SK-N-SH (cell line): ENCODE results near the gene SRD5A1. TPM values are rescaled to one million over a fixed set of nuclear protein-coding genes. Genes with fewer than 3 reads are reported as not detected.

Experiments used
- CTCF ChIA-PET: fragments of 300-600, 350-600 bp; formaldehyde crosslinking; extraction: SDS; loops from one replicate; lab custom pipeline; 2021; lab: Yijun Ruan, JAX
- POLR2A ChIA-PET: fragments of 350-600 bp; sonication (Branson Sonifier 250); formaldehyde crosslinking; extraction: SDS; loops from one replicate; lab custom pipeline; 2020; ENCODE audit warnings: antibody characterized with exemption, inconsistent platforms; lab: Yijun Ruan, JAX
- DNase-seq: peaks from one replicate; pipeline ENCODE4 v3.0.0; 2012
- H2AFZ ChIP-seq: fragments of 200-600 bp; sonication (generic); 2 replicates; pipeline ENCODE4 v1.8.1; 2016; ENCODE audit warnings: antibody characterized with exemption, mild to moderate bottlenecking, low read depth
- H3F3A ChIP-seq: fragments of 200-600 bp; sonication (generic); replicated peaks from 2 replicates; pipeline ENCODE3; 2016; ENCODE audit warnings: antibody characterized with exemption, mild to moderate bottlenecking; ENCODE audit not compliant: insufficient read depth
- H3K27ac ChIP-seq, 2 experiments: fragments of 200-500 bp in 1 of 2; fragments of 200-600 bp in 1 of 2; sonication (Bioruptor generic) in 1 of 2; sonication (generic), shearing (Covaris generic) in 1 of 2; 2 replicates each; pipeline versions ENCODE4 v1.5.1 to v1.6.1; 2014 to 2016; ENCODE audit warnings: low read depth in 2 of 2, inconsistent platforms in 1 of 2, low read length in 1 of 2, mild to moderate bottlenecking in 1 of 2, mixed read lengths in 1 of 2
- H3K27me3 ChIP-seq: fragments of 200-600 bp; sonication (generic), shearing (Covaris generic); 2 replicates; pipeline ENCODE4 v1.6.1; 2016; ENCODE audit warnings: mixed run types; ENCODE audit not compliant: insufficient read depth
- H3K36me3 ChIP-seq, 2 experiments: fragments of 200-500 bp in 1 of 2; fragments of 200-600 bp in 1 of 2; sonication (Bioruptor generic) in 1 of 2; sonication (generic) in 1 of 2; replicated peaks in 1 of 2; 2 replicates each; pipeline versions ENCODE3 to v1.5.1; 2014 to 2016; ENCODE audit warnings: low read length in 1 of 2, mild to moderate bottlenecking in 1 of 2; ENCODE audit not compliant: insufficient read depth in 2 of 2, control insufficient read depth in 1 of 2
- H3K4me1 ChIP-seq, 2 experiments: fragments of 200-500 bp in 1 of 2; fragments of 200-600 bp in 1 of 2; sonication (Bioruptor generic) in 1 of 2; sonication (generic), shearing (Covaris generic) in 1 of 2; 2 replicates each; pipeline versions ENCODE4 v1.5.1 to v1.6.1; 2014 to 2016; ENCODE audit warnings: low read depth in 1 of 2, low read length in 1 of 2, mixed run types in 1 of 2; ENCODE audit not compliant: insufficient read depth in 2 of 2, control insufficient read depth in 1 of 2
- H3K4me2 ChIP-seq: fragments of 200-600 bp; sonication (generic), shearing (Covaris generic); 2 replicates; pipeline ENCODE4 v1.6.1; 2017; ENCODE audit warnings: mixed run types
- H3K4me3 ChIP-seq, 2 experiments: fragments of 200-500 bp in 1 of 2; fragments of 200-600 bp in 1 of 2; sonication (Bioruptor generic) in 1 of 2; sonication (generic), shearing (Covaris generic) in 1 of 2; 2 replicates each; pipeline versions ENCODE4 v1.5.1 to v1.8.1; 2014 to 2016; ENCODE audit warnings: low read depth in 2 of 2, inconsistent platforms in 1 of 2, low read length in 1 of 2, mild to moderate bottlenecking in 1 of 2, mixed read lengths in 1 of 2, moderate library complexity in 1 of 2
- H3K79me2 ChIP-seq: fragments of 200-600 bp; sonication (generic); 2 replicates; pipeline ENCODE4 v1.8.1; 2017; ENCODE audit warnings: mild to moderate bottlenecking; ENCODE audit not compliant: insufficient read depth
- H3K9ac ChIP-seq: fragments of 200-600 bp; sonication (generic); 2 replicates; pipeline ENCODE4 v1.6.1; 2017; ENCODE audit warnings: mixed run types
- H3K9me2 ChIP-seq: fragments of 200-600 bp; sonication (generic); 2 replicates; pipeline ENCODE4 v1.6.1; 2017; ENCODE audit warnings: mixed run types
- H3K9me3 ChIP-seq: fragments of 200-600 bp; sonication (generic); 2 replicates; pipeline ENCODE4 v1.6.1; 2017; ENCODE audit warnings: mixed run types, mild to moderate bottlenecking, moderate library complexity
- H4K20me1 ChIP-seq: fragments of 200-600 bp; sonication (generic); 2 replicates; pipeline ENCODE4 v1.6.1; 2017; ENCODE audit warnings: mild to moderate bottlenecking, mixed run types; ENCODE audit not compliant: insufficient read depth
- CHD2 ChIP-seq: fragments of 150-350 bp; IDR thresholded peaks from 2 replicates; pipeline ENCODE4 v1.6.1; 2018; ENCODE audit warnings: low read length; ENCODE audit not compliant: partially characterized antibody
- CTCF ChIP-seq: fragments of 200-600 bp; sonication (generic); IDR thresholded peaks from 2 replicates; pipeline ENCODE4 v1.6.1; 2017; ENCODE audit warnings: antibody characterized with exemption, mild to moderate bottlenecking, moderate library complexity
- ELF1 ChIP-seq: IDR thresholded peaks from 2 replicates; pipeline ENCODE4 v1.4.0; 2012
- EP300 ChIP-seq, 2 experiments: IDR thresholded peaks; 2 replicates each; pipeline versions ENCODE4 v1.4.0 to v1.6.1; 2012; ENCODE audit warnings: borderline replicate concordance in 1 of 2, low read depth in 1 of 2, low read length in 1 of 2
- GATA2 ChIP-seq: sonication (generic); formaldehyde crosslinking; IDR thresholded peaks from 2 replicates; pipeline ENCODE4 v1.5.0; 2020; ENCODE audit warnings: mild to moderate bottlenecking, missing genetic modification reagents
- JUND ChIP-seq: IDR thresholded peaks from 2 replicates; pipeline ENCODE4 v1.4.0; 2012
- MEF2A ChIP-seq: IDR thresholded peaks from 2 replicates; pipeline ENCODE4 v1.4.0; 2012; ENCODE audit warnings: low read depth, borderline replicate concordance
- MXI1 ChIP-seq: IDR thresholded peaks from 2 replicates; pipeline ENCODE4 v1.6.1; 2012; ENCODE audit warnings: mild to moderate bottlenecking, low read depth, low read length, improper control_type of control experiment
- NRF1 ChIP-seq: IDR thresholded peaks from 2 replicates; pipeline ENCODE4 v1.6.1; 2012; ENCODE audit warnings: low read depth, mild to moderate bottlenecking, low read length
- POLR2AphosphoS5 ChIP-seq: IDR thresholded peaks from 2 replicates; pipeline ENCODE4 v1.6.1; 2012; ENCODE audit warnings: low read depth, low read length
- RAD21 ChIP-seq: IDR thresholded peaks from 2 replicates; pipeline ENCODE4 v1.6.1; 2012; ENCODE audit warnings: mild to moderate bottlenecking, low read length
- RFX5 ChIP-seq: IDR thresholded peaks from 2 replicates; pipeline ENCODE4 v1.6.1; 2012; ENCODE audit warnings: mild to moderate bottlenecking, improper control_type of control experiment, low read length
- RXRA ChIP-seq: IDR thresholded peaks from 2 replicates; pipeline ENCODE4 v1.4.0; 2012; ENCODE audit warnings: low read depth, mild to moderate bottlenecking, borderline replicate concordance
- SIN3A ChIP-seq: IDR thresholded peaks from 2 replicates; pipeline ENCODE4 v1.6.1; 2012; ENCODE audit warnings: low read depth, mild to moderate bottlenecking, low read length, moderate library complexity, borderline replicate concordance
- TAF1 ChIP-seq: IDR thresholded peaks from 2 replicates; pipeline ENCODE4 v1.6.1; 2012; ENCODE audit warnings: low read depth, mild to moderate bottlenecking, low read length, moderate library complexity, borderline replicate concordance
- TCF12 ChIP-seq: IDR thresholded peaks from 2 replicates; pipeline ENCODE4 v1.4.0; 2012
- TEAD4 ChIP-seq: IDR thresholded peaks from 2 replicates; pipeline ENCODE4 v1.4.0; 2012; ENCODE audit warnings: mild to moderate bottlenecking, borderline replicate concordance; ENCODE audit not compliant: insufficient read depth
- USF1 ChIP-seq: IDR thresholded peaks from 2 replicates; pipeline ENCODE4 v1.4.0; 2012; ENCODE audit warnings: low read depth, borderline replicate concordance
- USF2 ChIP-seq: fragments of 150-350 bp; IDR thresholded peaks from 2 replicates; pipeline ENCODE4 v1.6.1; 2017; ENCODE audit warnings: antibody characterized with exemption, low read length, low read depth, borderline replicate concordance
- YY1 ChIP-seq: IDR thresholded peaks from 2 replicates; pipeline ENCODE4 v1.4.0; 2012; ENCODE audit warnings: low read depth, mild to moderate bottlenecking
- ZBTB33 ChIP-seq: IDR thresholded peaks from 2 replicates; pipeline ENCODE4 v1.4.0; 2012; ENCODE audit warnings: low read depth, borderline replicate concordance
- WGBS: methylation state at CpG from one replicate; pipeline ENCODE4 v1.1.6; 2017; ENCODE audit warnings: low lambda C conversion rate; 5-methylcytosine and 5-hydroxymethylcytosine counted together
- polyA plus RNA-seq, 3 experiments: library from polyadenylated mRNA; depleted of rRNA; stranded (reverse); fragments of >200 nt; gene quantifications; 2 replicates each; pipeline ENCODE4 v1.2.3, GENCODE V29; 2012

The SRD5A1 gene
- polyA plus RNA-seq, 1 of the 3 experiments (the other 2 are of a cell fraction) = 24.0 TPM

- TF ChIP-seq USF1 = no peak
- TF ChIP-seq ELF1 = no peak
Observed at GRCh38 chr5:6634306-6634705, 1.1 kb downstream of the SRD5A1 start (continued).

GRCh38 chr5:6634788-6635430 is 1.7 kb downstream of the SRD5A1 start:
- TF ChIP-seq RAD21 = no peak
- no peak for TF ChIP-seq YY1
- no peak for TF ChIP-seq ELF1
- no peak for TF ChIP-seq RFX5
- TF ChIP-seq MXI1 = no peak
- TF ChIP-seq TEAD4 = no peak
- no peak for TF ChIP-seq CTCF
- TF ChIP-seq TAF1 = no peak
- no peak for TF ChIP-seq GATA2 (CRISPR knock-in tag)
- TF ChIP-seq EP300 (IDR thresholded peaks at IDR 0.05; ENCODE audit: borderline replicate concordance in 1 of 2, low read depth in 1 of 2, low read length in 1 of 2) = no peak
- TF ChIP-seq USF2 = no peak
- TF ChIP-seq CHD2 = no peak
- TF ChIP-seq ZBTB33 = no peak
- TF ChIP-seq POLR2AphosphoS5 = no peak
- no peak for TF ChIP-seq SIN3A
- no peak for TF ChIP-seq RXRA
- TF ChIP-seq TCF12 = no peak
- no peak for TF ChIP-seq MEF2A
- TF ChIP-seq JUND = no peak
- TF ChIP-seq NRF1 = no peak
- ChIA-PET CTCF (interaction anchor here (1.0 kb wide), 1 partner anchor 110 kb away, joined by 3 read pairs; no protein-coding TSS in a partner anchor), POLR2A (no interaction called here)
- Histone ChIP-seq H2AFZ (no peak overlapping the region), H3K79me2 (peaks cover 89% of the 10 kb centered on the region), H3K4me1 (peaks cover 5 to 27% of the 10 kb centered on the region in 2 experiments; a peak in 2 of 4 replicates), H4K20me1 (peaks cover 23% of the 10 kb centered on the region), H3F3A (no peaks in the 10 kb centered on the region), H3K36me3 (peaks cover 6 to 16% of the 10 kb centered on the region in 2 experiments), H3K9ac (peak overlapping the region; percentile 42; the same call in 1 of the 2 replicates), H3K9me2 (no peaks in the 10 kb centered on the region), H3K9me3 (no peaks in the 10 kb centered on the region), H3K4me3 (peak overlapping the region in 1 of 2 experiments; percentile 95; a peak in 3 of 4 replicates), H3K27me3 (no peaks in the 10 kb centered on the region), H3K27ac (no peak overlapping the region), H3K4me2 (peak overlapping the region; percentile 80)
- DNase-seq = no peak
- 60% methylated on average over 5 of the region's 5 CpGs for WGBS
